KOPT-K1 (cell line): ENCODE data around the gene TRIM28.

Source experiments
- H3K27ac ChIP-seq: fragments of 200-600 bp; sonication (generic); 2 replicates; pipeline ENCODE4 v1.5.1; 2016; ENCODE audit warnings: antibody characterized with exemption, mild to moderate bottlenecking, low read depth, low read length; ENCODE audit not compliant: poor library complexity, severe bottlenecking
- H3K36me3 ChIP-seq: fragments of 200-600 bp; sonication (generic); 2 replicates; pipeline ENCODE4 v1.5.1; 2017; ENCODE audit warnings: antibody characterized with exemption, mild to moderate bottlenecking, low read length, moderate library complexity; ENCODE audit not compliant: insufficient read depth
- H3K9me3 ChIP-seq: fragments of 200-600 bp; sonication (generic); 2 replicates; pipeline ENCODE4 v1.5.1; 2017; ENCODE audit warnings: antibody characterized with exemption, low read length, mild to moderate bottlenecking; ENCODE audit not compliant: insufficient read depth, poor library complexity, severe bottlenecking

The TRIM28 gene

DNA sequence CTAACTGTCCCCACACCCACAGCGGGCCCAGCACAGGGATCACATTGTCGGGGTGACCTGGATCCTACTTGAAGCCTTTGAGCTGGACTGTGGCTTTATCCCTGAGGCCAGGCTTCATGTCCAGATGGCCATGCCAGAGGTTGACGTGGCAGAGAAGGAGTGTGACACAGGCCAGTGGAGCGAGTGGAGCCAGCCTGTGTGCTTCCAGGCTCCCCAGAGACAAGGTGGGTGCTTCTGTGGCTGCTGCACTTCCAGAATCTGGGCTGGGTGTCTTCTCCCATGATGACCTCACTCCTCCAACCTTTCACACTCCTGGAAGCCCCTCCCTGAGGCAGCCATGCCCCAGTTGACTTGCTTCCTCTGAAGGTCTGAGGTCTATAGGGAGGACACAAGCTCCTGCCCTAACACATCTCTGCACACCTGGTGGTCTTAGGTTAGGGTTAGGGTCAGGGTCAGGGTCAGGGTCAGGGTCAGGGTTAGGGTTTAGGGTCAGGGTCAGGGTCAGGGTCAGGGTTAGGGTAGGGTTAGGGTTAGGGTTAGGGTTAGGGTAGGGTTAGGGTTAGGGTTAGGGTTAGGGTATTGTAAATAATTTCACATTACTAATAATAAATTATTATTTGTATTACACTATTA lies 42.4 kb downstream of the TRIM28 start:
- peaks cover 25% of the 10 kb centered on the region; the same call in 1 of the 2 replicates for H3K36me3 ChIP-seq
- H3K27ac ChIP-seq = no peak overlapping the region
- H3K9me3 ChIP-seq = no peaks in the 10 kb centered on the region
